CD1c-positive myeloid dendritic cell (primary cell): Measurements from ENCODE around the gene CPSF6.
"Not testable (repeated sequence)": the region's sequence is repeated elsewhere in the genome, so short reads cannot be mapped to it uniquely, and the experiment has no call there.

Experiments
- DNase-seq: peaks from one replicate; pipeline ENCODE4 v3.0.0-alpha.2; 2016; ENCODE audit errors: extremely low spot score

Gene CPSF6, protein sequence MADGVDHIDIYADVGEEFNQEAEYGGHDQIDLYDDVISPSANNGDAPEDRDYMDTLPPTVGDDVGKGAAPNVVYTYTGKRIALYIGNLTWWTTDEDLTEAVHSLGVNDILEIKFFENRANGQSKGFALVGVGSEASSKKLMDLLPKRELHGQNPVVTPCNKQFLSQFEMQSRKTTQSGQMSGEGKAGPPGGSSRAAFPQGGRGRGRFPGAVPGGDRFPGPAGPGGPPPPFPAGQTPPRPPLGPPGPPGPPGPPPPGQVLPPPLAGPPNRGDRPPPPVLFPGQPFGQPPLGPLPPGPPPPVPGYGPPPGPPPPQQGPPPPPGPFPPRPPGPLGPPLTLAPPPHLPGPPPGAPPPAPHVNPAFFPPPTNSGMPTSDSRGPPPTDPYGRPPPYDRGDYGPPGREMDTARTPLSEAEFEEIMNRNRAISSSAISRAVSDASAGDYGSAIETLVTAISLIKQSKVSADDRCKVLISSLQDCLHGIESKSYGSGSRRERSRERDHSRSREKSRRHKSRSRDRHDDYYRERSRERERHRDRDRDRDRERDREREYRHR

GRCh38 chr12:69239352-69239921 lies at the start of gene CPSF6:
TSS of gene CPSF6 (plus strand) at chr12:69239569. CDS start at chr12:69239647, 78 bp downstream.
- DNase-seq: peak; percentile 97

DNA sequence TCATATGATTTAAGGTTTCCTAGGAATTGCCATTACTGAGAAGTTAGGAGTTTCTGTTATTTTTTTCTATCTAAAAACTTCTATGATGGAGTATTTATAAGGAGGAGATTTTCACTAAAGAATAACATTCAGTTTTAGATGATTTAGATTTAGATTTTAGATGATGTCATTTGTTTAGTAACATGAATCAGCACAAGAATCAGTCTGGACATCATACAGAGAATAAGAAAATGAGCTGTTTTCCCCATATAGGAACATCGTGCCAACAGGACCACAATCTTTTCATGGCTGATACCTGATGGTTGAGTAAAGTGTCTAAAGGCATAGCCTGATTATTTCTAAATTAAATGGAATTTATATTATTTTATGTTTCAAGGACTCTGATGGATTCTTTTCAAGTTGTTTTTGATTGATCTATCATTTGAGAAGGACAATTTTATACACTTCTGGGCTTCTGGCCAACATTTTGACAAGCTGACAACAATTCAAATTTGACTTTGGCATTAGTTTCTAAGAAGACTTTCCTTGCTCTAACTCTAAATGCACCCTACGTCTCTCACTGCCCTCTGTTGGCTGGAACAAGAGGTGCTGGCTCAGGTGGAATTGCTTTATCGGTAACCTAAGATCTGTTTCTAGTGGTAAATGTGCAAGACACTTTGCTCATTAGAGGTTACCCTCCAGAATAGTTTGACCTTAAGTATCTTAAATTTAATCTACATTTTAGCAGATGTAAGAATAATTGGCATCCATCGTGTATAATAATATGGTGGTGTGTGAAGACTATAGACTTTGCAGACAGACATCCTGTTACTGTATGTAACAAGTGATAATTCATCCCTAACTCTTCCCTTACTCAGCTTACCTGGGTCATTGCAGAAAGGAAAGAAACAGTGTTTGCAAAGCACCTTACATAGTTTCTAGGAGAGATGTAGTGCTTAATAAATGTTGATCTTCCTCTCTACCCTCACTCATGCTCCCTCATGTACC lies 42.8 kb upstream of the CPSF6 start:
- no peak for DNase-seq

DNA sequence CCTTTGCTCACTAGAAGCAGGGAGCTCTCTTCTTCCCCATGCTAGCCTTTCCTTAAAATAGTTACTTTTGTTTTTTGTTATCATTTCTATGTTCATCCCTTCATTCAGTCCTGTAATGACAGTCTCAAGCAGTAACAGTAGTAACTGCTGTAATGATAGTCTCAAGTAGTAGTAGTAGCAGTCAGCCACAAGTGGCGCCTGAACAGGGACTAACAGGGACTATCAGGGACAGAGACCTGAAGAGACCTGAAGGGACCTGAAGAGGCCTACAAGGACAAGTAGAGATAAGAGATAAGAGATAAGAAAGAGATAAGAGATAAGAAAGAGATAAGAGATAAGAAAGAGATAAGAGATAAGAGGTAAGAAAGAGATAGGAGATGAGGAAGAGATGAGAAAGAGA lies 39.4 kb upstream of the CPSF6 start:
- DNase-seq: not testable (repeated sequence)

DNA sequence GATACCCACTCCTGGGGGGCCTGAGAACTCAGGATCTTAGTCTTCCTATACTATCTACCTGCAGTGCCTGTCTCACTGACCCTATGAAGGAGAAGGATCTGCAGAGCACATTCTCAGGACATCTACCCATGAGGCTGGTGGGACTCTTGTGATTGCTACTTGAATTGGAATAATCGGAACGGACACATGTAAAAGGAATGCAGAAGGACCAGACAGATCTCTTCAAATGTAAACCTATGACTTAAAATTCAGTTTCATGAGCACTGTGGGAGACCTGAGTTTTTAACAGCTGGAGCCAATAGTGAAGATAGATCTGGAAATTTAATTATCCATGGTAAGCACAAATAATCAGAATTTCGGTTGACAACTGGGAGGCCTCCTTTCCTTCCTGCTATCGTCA lies 35.2 kb upstream of the CPSF6 start:
- no peak for DNase-seq

GRCh38 chr12:69210661-69211060 lies 28.7 kb upstream of the CPSF6 start:
- no peak for DNase-seq

- no peak for DNase-seq
These were observed 28.2 kb upstream of the CPSF6 start for GRCh38 chr12:69211160-69211559.

DNA sequence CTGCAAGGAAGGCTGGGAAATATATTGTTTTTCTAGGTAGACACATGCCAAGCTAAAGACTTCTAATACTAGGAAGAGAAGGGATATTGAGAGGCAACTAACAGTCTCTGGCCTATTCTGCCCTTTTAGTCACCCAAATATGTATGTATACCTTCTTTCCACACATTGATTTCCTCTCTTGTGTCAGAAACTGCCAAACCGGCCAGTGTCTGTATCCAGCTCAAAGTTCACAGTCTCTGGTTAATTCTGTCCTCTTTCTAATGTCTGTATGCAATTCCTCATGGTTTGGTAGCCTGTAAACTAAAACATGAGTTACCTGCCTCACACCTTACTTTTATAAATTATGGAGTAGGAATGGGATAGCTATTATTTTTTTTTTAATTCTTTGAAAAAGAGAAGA lies 25.2 kb upstream of the CPSF6 start:
- DNase-seq: no peak

DNA sequence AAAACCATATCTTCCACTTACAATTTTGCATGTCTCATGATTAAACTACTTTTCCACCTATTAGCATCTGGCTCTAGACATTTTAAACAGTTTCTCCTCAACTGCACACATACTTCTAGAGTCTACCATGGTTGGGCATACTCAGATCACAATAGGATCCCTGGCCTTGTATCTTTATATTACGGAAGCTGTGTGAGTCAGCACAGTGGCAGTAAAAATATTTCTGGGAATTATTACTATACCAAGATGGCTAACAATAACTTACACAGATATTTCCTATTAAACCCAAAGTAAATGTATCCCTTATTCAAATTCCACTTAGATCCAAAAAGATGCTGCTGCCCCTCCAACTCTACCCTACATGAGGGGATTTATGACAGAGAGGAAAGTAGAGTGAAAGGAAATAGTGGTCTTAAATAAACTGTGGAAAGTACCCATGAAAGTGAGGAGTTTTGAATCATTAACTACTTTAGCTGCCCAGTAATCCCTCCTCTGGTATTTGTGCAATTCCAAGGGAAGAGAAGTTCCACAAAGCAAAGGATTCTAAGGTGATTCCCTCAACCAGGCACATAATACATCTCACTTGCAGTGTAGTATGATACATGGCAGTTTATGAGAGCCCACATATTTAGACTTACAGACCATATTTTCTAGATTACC lies 14.0 kb upstream of the CPSF6 start:
- DNase-seq: no peak

- DNase-seq: no peak
These were observed 7.9 kb upstream of the CPSF6 start for GRCh38 chr12:69231479-69231878.

GRCh38 chr12:69238589-69239351 lies 599 bp upstream of the CPSF6 start:
- no peak for DNase-seq

GRCh38 chr12:69239922-69240630 lies 707 bp downstream of the CPSF6 start:
- DNase-seq: peak; percentile 70

- no peak for DNase-seq
These were observed 1.2 kb downstream of the CPSF6 start for GRCh38 chr12:69240631-69240995.

DNA sequence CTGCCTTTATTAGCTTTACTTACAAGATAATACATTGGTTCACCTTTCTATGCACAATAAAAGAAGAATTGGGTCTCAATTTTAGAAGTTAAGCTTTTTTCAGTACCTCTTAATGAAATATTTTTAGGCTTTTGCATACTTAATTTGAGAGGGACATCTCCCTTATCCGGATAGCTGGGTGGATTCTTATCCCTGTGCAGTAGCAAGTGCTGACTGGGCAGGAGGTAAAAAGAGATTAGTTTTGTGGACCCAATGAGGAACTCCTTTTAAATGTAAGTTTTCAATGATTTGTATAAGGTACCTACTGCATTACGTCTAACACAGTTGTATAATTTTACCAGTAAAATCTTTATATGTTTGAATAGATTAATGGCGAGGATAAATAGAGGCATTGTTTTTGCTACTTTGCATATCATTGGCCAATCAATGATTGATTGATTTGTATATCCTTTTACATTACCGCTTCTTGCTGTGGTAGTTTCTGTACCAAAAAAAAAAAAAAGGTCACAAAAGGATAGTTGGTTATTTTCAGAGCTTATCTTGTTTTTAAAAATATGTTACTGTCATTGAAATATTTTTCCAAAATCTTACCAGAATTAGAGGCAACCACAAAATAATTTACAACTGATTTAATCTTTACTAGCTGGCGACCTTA lies 2.2 kb downstream of the CPSF6 start:
- no peak for DNase-seq

DNA sequence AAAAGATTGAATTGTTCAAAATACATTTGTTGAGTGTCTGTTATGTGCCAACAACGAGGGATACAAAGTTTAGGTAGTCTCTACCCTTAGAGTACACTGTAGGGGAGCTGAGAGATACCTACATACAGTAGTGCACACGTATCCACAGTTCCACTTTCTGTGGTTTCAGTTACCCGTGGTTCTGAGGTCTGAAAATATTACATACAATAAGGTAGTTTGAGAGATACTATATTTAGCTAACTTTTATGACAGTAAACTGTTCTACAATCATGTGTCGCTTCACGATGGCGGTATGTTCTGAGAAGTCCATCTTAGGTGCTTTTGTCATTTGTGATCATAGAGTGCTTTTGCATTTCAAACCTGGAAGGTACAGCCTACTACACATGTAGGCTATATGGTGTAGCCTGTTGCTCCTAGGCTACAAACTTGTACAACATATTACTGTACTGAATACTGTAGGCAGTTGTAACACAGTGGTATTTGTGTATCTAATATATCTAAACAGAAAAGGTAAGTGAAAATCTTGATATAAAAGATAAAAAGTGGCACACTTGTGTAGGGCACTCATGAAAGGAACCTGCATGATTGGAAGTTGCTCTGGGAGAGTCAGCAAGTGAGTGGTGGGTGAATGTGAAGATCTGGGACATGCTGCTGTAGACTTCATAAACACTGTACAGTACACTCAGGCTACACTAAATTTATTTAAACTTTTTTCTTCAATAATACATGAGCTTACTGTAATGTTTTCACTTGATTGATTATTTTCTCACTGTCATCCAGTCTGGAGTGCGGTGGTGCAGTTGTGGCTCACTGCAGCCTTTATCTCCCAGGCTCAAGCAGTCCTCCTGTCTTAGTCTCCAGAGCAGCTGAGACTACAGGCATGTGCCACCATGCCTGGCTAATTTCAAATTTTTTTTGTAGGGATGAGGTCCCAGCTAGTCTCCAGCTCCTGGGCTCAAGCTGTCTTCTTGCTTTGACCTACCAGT lies 4.0 kb downstream of the CPSF6 start:
- DNase-seq: peak; percentile 24

DNA sequence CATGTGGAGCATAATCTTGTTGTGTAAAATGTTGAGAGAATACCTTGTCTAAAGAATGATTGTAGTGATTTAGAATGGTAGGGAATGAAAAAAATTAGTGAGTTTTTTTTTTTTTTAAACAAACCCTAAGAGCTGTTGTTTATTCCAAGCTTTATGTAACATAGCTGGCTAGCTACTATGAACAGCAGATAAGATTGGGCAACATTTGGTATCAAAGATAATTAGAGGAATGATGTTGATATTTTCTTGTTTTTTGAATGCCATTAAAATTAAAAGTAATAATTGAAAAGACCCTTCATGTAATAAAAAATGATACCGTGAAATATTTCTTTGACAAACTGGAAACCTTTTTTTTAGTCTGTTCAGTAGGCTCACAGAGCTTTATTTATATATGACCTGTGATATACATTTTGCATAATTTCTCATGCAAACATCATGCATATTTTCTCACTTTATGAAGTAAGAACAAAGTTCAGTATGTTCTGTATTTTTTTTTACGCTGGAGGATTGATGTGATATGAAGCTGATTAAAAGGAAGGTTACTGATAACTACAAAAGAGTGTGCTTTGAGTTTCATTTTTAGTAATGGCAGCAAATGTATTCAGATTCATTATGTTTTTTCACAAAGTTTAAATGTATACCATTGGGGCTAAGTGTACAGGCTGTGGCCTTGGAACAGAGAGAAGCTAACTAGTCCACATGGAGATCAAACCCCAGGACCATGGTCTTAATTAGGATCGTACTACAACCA lies 8.1 kb downstream of the CPSF6 start:
- no peak for DNase-seq

GRCh38 chr12:69252033-69252432 lies 12.7 kb downstream of the CPSF6 start:
- DNase-seq: no peak

DNA sequence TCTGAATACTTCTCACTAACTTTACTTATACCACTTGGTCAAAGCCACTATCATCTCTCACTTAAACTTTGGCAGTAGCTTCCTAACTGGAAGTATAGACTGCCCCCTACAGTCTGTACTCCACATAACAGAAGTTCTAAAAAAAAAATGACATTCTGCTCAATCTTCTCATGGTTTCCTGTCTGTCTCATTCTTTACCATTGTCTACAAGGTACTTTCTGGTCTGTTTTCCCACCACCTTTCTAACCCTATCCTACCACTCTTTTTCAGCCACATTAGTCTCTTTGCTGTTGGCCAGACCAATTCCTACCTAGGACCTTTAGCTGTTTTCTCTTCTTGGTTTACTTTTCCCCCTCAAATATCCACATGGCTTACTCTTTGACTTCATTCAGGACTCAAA lies 14.7 kb downstream of the CPSF6 start:
- peak; percentile 72 for DNase-seq

DNA sequence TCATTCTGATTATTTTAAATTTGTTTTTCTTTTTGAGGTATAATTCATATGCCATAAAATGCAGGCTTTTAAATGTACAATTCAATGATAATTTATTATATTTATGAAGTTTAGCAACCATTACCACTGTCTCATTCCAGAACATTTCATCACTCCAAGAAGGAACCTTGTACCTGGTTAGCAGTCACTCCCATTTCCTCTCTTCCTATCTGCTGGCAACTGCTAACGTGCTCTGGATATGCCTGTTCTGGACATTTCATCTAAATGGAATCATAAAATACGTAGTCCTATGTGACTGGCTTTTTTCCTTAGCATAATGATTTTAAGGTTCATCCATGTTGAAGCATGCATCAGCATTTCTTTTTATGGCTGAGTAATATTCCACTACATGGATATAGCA lies 15.5 kb downstream of the CPSF6 start:
- no peak for DNase-seq
